H7 (cell line): ENCODE data around the gene CPN1. TPM values are rescaled to one million over a fixed set of nuclear protein-coding genes. Genes with fewer than 3 reads are reported as not detected.

Source experiments
- DNase-seq: peaks from one replicate; pipeline ENCODE4 v3.0.0; 2012
- H3K27me3 ChIP-seq: 2 replicates; pipeline ENCODE4 v1.6.0; 2011; ENCODE audit warnings: mild to moderate bottlenecking, low read length; ENCODE audit not compliant: control insufficient read depth, insufficient read depth
- H3K36me3 ChIP-seq: replicated peaks from 2 replicates; pipeline ENCODE4 v1.5.1; 2011; ENCODE audit warnings: low read length; ENCODE audit not compliant: control insufficient read depth, insufficient read depth
- H3K4me3 ChIP-seq: 2 replicates; pipeline ENCODE4 v1.5.1; 2011; ENCODE audit warnings: low read depth, mild to moderate bottlenecking, control low read depth, low read length, moderate library complexity; ENCODE audit not compliant: insufficient read depth
- total RNA-seq: library from RNA; depleted of rRNA; stranded (reverse); fragments of >200 nt; shearing (Covaris generic); gene quantifications from 2 replicates; pipeline ENCODE4 v1.2.3, GENCODE V29; 2014

The CPN1 gene
- total RNA-seq, 1 experiment from 2014 or later, result not detected

- no peak for DNase-seq
- Histone ChIP-seq H3K27me3 (no peaks in the 10 kb centered on the region), H3K4me3 (no peak overlapping the region), H3K36me3 (no peaks in the 10 kb centered on the region)
Observed at GRCh38 chr10:100057948-100058347, 23.7 kb downstream of the CPN1 start.

- Histone ChIP-seq H3K4me3 (no peak overlapping the region), H3K27me3 (no peaks in the 10 kb centered on the region), H3K36me3 (no peaks in the 10 kb centered on the region)
- DNase-seq, result no peak
Observed at GRCh38 chr10:100053686-100054460, 27.8 kb downstream of the CPN1 start.

- DNase-seq, result peak; percentile 65
- no peaks in the 10 kb centered on the region for H3K36me3 ChIP-seq
- H3K27me3 ChIP-seq, result no peaks in the 10 kb centered on the region
- no peak overlapping the region for H3K4me3 ChIP-seq
Observed at GRCh38 chr10:100046021-100046486, 35.6 kb downstream of the CPN1 start.

- no peaks in the 10 kb centered on the region for H3K27me3 ChIP-seq
- H3K4me3 ChIP-seq, result no peak overlapping the region
- H3K36me3 ChIP-seq, result no peaks in the 10 kb centered on the region
- no peak for DNase-seq
Observed at GRCh38 chr10:100045592-100045991, 36.1 kb downstream of the CPN1 start.

- H3K27me3 ChIP-seq, result no peaks in the 10 kb centered on the region
- no peak overlapping the region for H3K4me3 ChIP-seq
- no peaks in the 10 kb centered on the region for H3K36me3 ChIP-seq
- no peak for DNase-seq
Observed at GRCh38 chr10:100043796-100044195, 37.9 kb downstream of the CPN1 start.

GRCh38 chr10:100043344-100043743, 38.3 kb downstream of the CPN1 start:
- H3K4me3 ChIP-seq, result no peak overlapping the region

GRCh38 chr10:100041306-100042002, 40.2 kb downstream of the CPN1 start:
- Histone ChIP-seq H3K27me3 (no peaks in the 10 kb centered on the region), H3K4me3 (no peak overlapping the region), H3K36me3 (no peaks in the 10 kb centered on the region)
- DNase-seq, result no peak

More at GRCh38 chr10:100043344-100043743, 38.3 kb downstream of the CPN1 start:
- DNase-seq, result no peak
- Histone ChIP-seq H3K27me3 (no peaks in the 10 kb centered on the region), H3K36me3 (no peaks in the 10 kb centered on the region)

- no peaks in the 10 kb centered on the region for H3K36me3 ChIP-seq
- DNase-seq, result no peak
- no peaks in the 10 kb centered on the region for H3K27me3 ChIP-seq
- H3K4me3 ChIP-seq, result no peak overlapping the region
Observed at GRCh38 chr10:100038561-100039071, 43.1 kb downstream of the CPN1 start.

GRCh38 chr10:100037758-100038315, 43.8 kb downstream of the CPN1 start:
- H3K4me3 ChIP-seq, result no peak overlapping the region

GRCh38 chr10:100036850-100037249, 44.8 kb downstream of the CPN1 start:
- Histone ChIP-seq H3K4me3 (no peak overlapping the region), H3K27me3 (no peaks in the 10 kb centered on the region), H3K36me3 (no peaks in the 10 kb centered on the region)
- no peak for DNase-seq

More at GRCh38 chr10:100037758-100038315, 43.8 kb downstream of the CPN1 start:
- H3K27me3 ChIP-seq, result no peaks in the 10 kb centered on the region
- no peak for DNase-seq
- no peaks in the 10 kb centered on the region for H3K36me3 ChIP-seq

- H3K27me3 ChIP-seq, result no peaks in the 10 kb centered on the region
- no peak overlapping the region for H3K4me3 ChIP-seq
- DNase-seq, result no peak
- H3K36me3 ChIP-seq, result no peaks in the 10 kb centered on the region
Observed at GRCh38 chr10:100033766-100034418, 47.8 kb downstream of the CPN1 start.

- Histone ChIP-seq H3K27me3 (no peaks in the 10 kb centered on the region), H3K4me3 (no peak overlapping the region), H3K36me3 (no peaks in the 10 kb centered on the region)
- no peak for DNase-seq
Observed at GRCh38 chr10:100027416-100027815, 54.3 kb downstream of the CPN1 start.

- Histone ChIP-seq H3K27me3 (no peaks in the 10 kb centered on the region), H3K36me3 (no peaks in the 10 kb centered on the region), H3K4me3 (no peak overlapping the region)
- no peak for DNase-seq
Observed at GRCh38 chr10:100025576-100025975, 56.1 kb downstream of the CPN1 start.

GRCh38 chr10:100024748-100025147, 56.9 kb downstream of the CPN1 start:
- Histone ChIP-seq H3K4me3 (no peak overlapping the region), H3K27me3 (no peaks in the 10 kb centered on the region), H3K36me3 (no peaks in the 10 kb centered on the region)
- DNase-seq, result no peak
